K562 (cell line): ENCODE results near the gene ZCCHC24. TPM values are rescaled to one million over a fixed set of nuclear protein-coding genes. Genes with fewer than 3 reads are reported as not detected.

Experiments used
- CEBPG ChIP-seq, 3 experiments: fragments of 200-800 bp in 1 of 3; sonication (Bioruptor generic) in 1 of 3; sonication (generic) in 1 of 3; formaldehyde crosslinking in 1 of 3; IDR thresholded peaks in 2 of 3; conservative IDR thresholded peaks in 1 of 3; 2 replicates each; pipeline versions ENCODE4 v1.6.1 to v1.8.0; 2016 to 2022; ENCODE audit warnings: missing compliant biosample characterization in 2 of 3, missing genetic modification characterization in 2 of 3, mild to moderate bottlenecking in 1 of 3, missing genetic modification reagents in 1 of 3
- JUN ChIP-seq, 2 experiments: sonication (generic) in 1 of 2; formaldehyde crosslinking in 1 of 2; IDR thresholded peaks; 2 replicates each; pipeline versions ENCODE4 v1.6.1 to v1.8.0; 2012 to 2022; ENCODE audit warnings: borderline replicate concordance in 2 of 2, mild to moderate bottlenecking in 2 of 2, improper control_type of control experiment in 1 of 2, low read depth in 1 of 2, low read length in 1 of 2, missing genetic modification reagents in 1 of 2
- KDM1A ChIP-seq, 2 experiments: fragments of 450-650 bp; IDR thresholded peaks; 2 replicates each; pipeline ENCODE4 v1.6.1; 2016; ENCODE audit warnings: mild to moderate bottlenecking in 2 of 2
- MAZ ChIP-seq, 2 experiments: fragments of 450-650 bp in 1 of 2; sonication (generic) in 1 of 2; formaldehyde crosslinking; IDR thresholded peaks in 1 of 2; conservative IDR thresholded peaks in 1 of 2; 2 replicates each; pipeline versions ENCODE4 v1.4.0 to v1.5.0; 2020; ENCODE audit warnings: mild to moderate bottlenecking in 1 of 2, missing genetic modification reagents in 1 of 2
- MBD2 ChIP-seq: sonication (generic); IDR thresholded peaks from 2 replicates; pipeline ENCODE4 v1.6.1; 2016; ENCODE audit warnings: low read depth, borderline replicate concordance
- NR1H2 ChIP-seq: sonication (generic); formaldehyde crosslinking; IDR thresholded peaks from 2 replicates; pipeline ENCODE4 v1.4.0; 2020; ENCODE audit warnings: mild to moderate bottlenecking, missing genetic modification reagents
- NR2F6 ChIP-seq: fragments of 450-650 bp; formaldehyde crosslinking; IDR thresholded peaks from 2 replicates; pipeline ENCODE4 v1.4.0; 2020; ENCODE audit warnings: mild to moderate bottlenecking
- SLC30A9 ChIP-seq: fragments of 250-450 bp; sonication (Bioruptor Pico); IDR thresholded peaks from 2 replicates; pipeline ENCODE4 v1.8.0; 2022; ENCODE audit warnings: mild to moderate bottlenecking, moderate library complexity
- SMC3 ChIP-seq: conservative IDR thresholded peaks from 2 replicates; pipeline ENCODE4 v1.6.1; 2011; ENCODE audit warnings: low read depth, low read length, improper control_type of control experiment; ENCODE audit not compliant: insufficient read depth
- TEAD1 ChIP-seq, 2 experiments: fragments of 450-650 bp in 1 of 2; sonication (generic) in 1 of 2; formaldehyde crosslinking; IDR thresholded peaks; 2 replicates each; pipeline versions ENCODE4 v1.4.0 to v1.8.0; 2020 to 2022; ENCODE audit warnings: mild to moderate bottlenecking in 2 of 2, missing genetic modification reagents in 1 of 2
- TSC22D4 ChIP-seq: fragments of 450-650 bp; IDR thresholded peaks from 2 replicates; pipeline ENCODE4 v1.6.1; 2016; ENCODE audit warnings: missing genetic modification characterization, missing biosample characterization, control low read depth
- ZBTB1 ChIP-seq: sonication (generic); formaldehyde crosslinking; IDR thresholded peaks from 2 replicates; pipeline ENCODE4 v1.8.1; 2023; ENCODE audit warnings: missing genetic modification reagents, low read depth, mild to moderate bottlenecking, borderline replicate concordance
- ZBTB7A ChIP-seq: IDR thresholded peaks from 2 replicates; pipeline ENCODE4 v1.6.1; 2011; ENCODE audit warnings: low read depth, mild to moderate bottlenecking, low read length, moderate library complexity, borderline replicate concordance; ENCODE audit not compliant: control insufficient read depth
- ZNF507 ChIP-seq: conservative IDR thresholded peaks from 2 replicates; pipeline ENCODE4 v1.6.1; 2017; ENCODE audit warnings: missing genetic modification characterization, missing compliant biosample characterization
- ZNF76 ChIP-seq: fragments of 250-450 bp; sonication (Bioruptor Pico); IDR thresholded peaks from 2 replicates; pipeline ENCODE4 v1.4.0; 2020; ENCODE audit warnings: mild to moderate bottlenecking, moderate library complexity, borderline replicate concordance
- ZNF766 ChIP-seq: fragments of 200-800 bp; sonication (Bioruptor generic); conservative IDR thresholded peaks from 2 replicates; pipeline ENCODE4 v1.6.1; 2016; ENCODE audit warnings: missing genetic modification characterization, missing compliant biosample characterization
- polyA plus RNA-seq, 8 experiments: library from polyadenylated mRNA; depleted of rRNA in 4 of 8; stranded (reverse) in 5 of 8; unstranded in 3 of 8; fragments of >200 nt; fragmentation: Nextera tagmentation in 2 of 8; fragmentation: Illumina TruSeq in 1 of 8; extraction: Ambion mirVana in 2 of 8; extraction: Trizol in 1 of 8; gene quantifications; 2 replicates each; pipeline versions ENCODE4 v1.2.1 to v1.2.3, GENCODE V29; 2011 to 2014; ENCODE audit warnings: inconsistent platforms in 1 of 8, missing spikeins in 1 of 8
- total RNA-seq, 7 experiments: library from RNA; depleted of rRNA in 6 of 7; stranded (reverse); fragments of >200 nt in 6 of 7; fragmentation: Illumina TruSeq in 2 of 7; extraction: Trizol in 2 of 7; gene quantifications; 2 replicates each; pipeline versions ENCODE4 v1.2.1 to v1.2.3, GENCODE V29; 2011 to 2021; ENCODE audit warnings: low replicate concordance in 1 of 7
- TF ChIP-seq, protein P1 (sequence below): fragments of 250-450 bp; sonication (Bioruptor Pico); IDR thresholded peaks from 2 replicates; pipeline ENCODE4 v1.5.0; 2021
- TF ChIP-seq, protein P2 (sequence below): sonication (generic); formaldehyde crosslinking; IDR thresholded peaks from 2 replicates; pipeline ENCODE4 v1.8.0; 2022; ENCODE audit warnings: missing genetic modification reagents, mild to moderate bottlenecking, moderate library complexity, borderline replicate concordance
- TF ChIP-seq, protein P3 (sequence below), 2 experiments: fragments of 200-800 bp in 1 of 2; sonication (Bioruptor generic) in 1 of 2; sonication (generic) in 1 of 2; formaldehyde crosslinking in 1 of 2; IDR thresholded peaks in 1 of 2; conservative IDR thresholded peaks in 1 of 2; 2 replicates each; pipeline versions ENCODE4 v1.5.0 to v1.6.1; 2016 to 2020; ENCODE audit warnings: missing compliant biosample characterization in 1 of 2, missing genetic modification characterization in 1 of 2, missing genetic modification reagents in 1 of 2
- TF ChIP-seq, protein P4 (sequence below): fragments of 250-450 bp; sonication (Bioruptor Pico); IDR thresholded peaks from 2 replicates; pipeline ENCODE4 v1.8.0; 2022; ENCODE audit warnings: inconsistent platforms

The ZCCHC24 gene
- total and polyA plus RNA-seq, 9 of the 15 experiments (the other 6 are each of a cell fraction or from before 2014, with no cell fraction given), result 0.84 to 11.0 (median 4.6) TPM

DNA sequence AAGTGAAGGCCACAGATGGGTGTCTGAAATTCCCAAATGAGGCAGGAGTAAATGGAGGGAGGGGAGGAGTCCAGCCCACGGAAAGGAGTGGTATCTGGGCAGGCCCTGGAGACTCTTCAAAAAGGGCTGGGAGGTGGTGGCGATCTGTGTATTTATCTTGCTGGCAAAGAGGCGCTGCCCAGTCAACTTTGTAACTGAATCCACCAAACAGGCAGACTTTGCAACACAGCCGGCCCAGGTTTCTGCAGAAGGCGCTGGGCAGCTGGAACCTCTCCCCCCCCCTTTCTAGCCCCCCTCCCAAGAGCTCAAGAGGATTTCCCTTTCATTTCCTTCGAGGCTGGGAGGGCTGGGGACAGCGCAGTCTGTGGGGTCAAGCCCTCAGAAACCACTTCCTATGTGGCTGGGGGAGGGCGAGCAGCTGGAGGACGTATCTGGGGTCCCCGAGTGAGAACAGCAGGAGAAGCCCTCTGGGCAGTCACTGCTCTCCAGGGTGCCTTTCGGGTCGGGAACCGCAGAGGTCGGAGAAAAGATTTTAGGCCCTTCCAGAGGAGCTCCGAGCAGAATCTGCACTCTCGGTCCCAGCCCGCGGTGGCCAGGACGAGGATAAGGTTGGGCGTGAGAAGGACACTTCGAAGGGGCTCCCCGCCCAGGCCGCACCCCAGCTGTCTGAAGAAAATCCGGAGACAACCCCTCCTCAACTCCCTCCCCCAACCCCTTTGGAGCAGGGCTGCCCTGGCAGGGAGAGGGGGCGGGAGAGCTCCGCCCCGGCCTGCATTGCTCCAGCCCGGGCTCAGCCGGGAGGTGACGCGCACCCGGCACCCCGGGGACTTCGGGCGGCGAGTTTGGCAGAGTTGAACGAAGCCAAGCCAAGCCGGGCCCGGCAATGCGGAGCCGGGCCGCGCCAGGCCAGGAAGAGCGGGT is 965 bp downstream of the ZCCHC24 start (continued):
- peak; percentile 17 to 63; a peak in 2 of 4 replicates for TF ChIP-seq MAZ (CRISPR knock-in tag; conservative IDR thresholded peaks at IDR 0.05 in 1 of 2, IDR thresholded peaks at IDR 0.05 in 1 of 2)
- no peak for TF ChIP-seq NR1H2 (CRISPR knock-in tag)
- TF ChIP-seq NR2F6, result no peak
- no peak for TF ChIP-seq ZNF76 (CRISPR knock-in tag)
- TF ChIP-seq, protein P1, sequence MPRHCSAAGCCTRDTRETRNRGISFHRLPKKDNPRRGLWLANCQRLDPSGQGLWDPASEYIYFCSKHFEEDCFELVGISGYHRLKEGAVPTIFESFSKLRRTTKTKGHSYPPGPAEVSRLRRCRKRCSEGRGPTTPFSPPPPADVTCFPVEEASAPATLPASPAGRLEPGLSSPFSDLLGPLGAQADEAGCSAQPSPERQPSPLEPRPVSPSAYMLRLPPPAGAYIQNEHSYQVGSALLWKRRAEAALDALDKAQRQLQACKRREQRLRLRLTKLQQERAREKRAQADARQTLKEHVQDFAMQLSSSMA (CRISPR knock-in tag), result no peak
- TF ChIP-seq TEAD1 (CRISPR knock-in tag; IDR thresholded peaks at IDR 0.05), result no peak
- TF ChIP-seq JUN (IDR thresholded peaks at IDR 0.05; ENCODE audit: borderline replicate concordance, low read depth, low read length), result no peak
- no peak for TF ChIP-seq JUN (CRISPR knock-in tag; IDR thresholded peaks at IDR 0.05; ENCODE audit: borderline replicate concordance)
- 0 out of 2 replicates have a peak, but pooled peaks have one; percentile 8 for TF ChIP-seq CEBPG (CRISPR knock-in tag; IDR thresholded peaks at IDR 0.05)
- TF ChIP-seq CEBPG (tag; conservative IDR thresholded peaks at IDR 0.05 in 1 of 2, IDR thresholded peaks at IDR 0.05 in 1 of 2), result no peak
- TF ChIP-seq SLC30A9, result no peak
- no peak for TF ChIP-seq TSC22D4 (tag)
- peak in 1 of 2 experiments; percentile 43; a peak in 1 of 4 replicates for TF ChIP-seq KDM1A (IDR thresholded peaks at IDR 0.05)
- no peak for TF ChIP-seq ZNF766 (CRISPR knock-in tag)
- TF ChIP-seq ZBTB7A, result peak; percentile 74
- TF ChIP-seq SMC3, result no peak
- TF ChIP-seq, protein P2, sequence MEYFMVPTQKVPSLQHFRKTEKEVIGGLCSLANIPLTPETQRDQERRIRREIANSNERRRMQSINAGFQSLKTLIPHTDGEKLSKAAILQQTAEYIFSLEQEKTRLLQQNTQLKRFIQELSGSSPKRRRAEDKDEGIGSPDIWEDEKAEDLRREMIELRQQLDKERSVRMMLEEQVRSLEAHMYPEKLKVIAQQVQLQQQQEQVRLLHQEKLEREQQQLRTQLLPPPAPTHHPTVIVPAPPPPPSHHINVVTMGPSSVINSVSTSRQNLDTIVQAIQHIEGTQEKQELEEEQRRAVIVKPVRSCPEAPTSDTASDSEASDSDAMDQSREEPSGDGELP (CRISPR knock-in tag), result peak; percentile 64; the same call in 1 of the 2 replicates
- TF ChIP-seq, protein P3, sequence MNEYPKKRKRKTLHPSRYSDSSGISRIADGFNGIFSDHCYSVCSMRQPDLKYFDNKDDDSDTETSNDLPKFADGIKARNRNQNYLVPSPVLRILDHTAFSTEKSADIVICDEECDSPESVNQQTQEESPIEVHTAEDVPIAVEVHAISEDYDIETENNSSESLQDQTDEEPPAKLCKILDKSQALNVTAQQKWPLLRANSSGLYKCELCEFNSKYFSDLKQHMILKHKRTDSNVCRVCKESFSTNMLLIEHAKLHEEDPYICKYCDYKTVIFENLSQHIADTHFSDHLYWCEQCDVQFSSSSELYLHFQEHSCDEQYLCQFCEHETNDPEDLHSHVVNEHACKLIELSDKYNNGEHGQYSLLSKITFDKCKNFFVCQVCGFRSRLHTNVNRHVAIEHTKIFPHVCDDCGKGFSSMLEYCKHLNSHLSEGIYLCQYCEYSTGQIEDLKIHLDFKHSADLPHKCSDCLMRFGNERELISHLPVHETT (CRISPR knock-in tag; conservative IDR thresholded peaks at IDR 0.05 in 1 of 2, IDR thresholded peaks at IDR 0.05 in 1 of 2), result no peak; a peak in 1 of 4 replicates
- TF ChIP-seq ZNF507 (tag), result no peak
- TF ChIP-seq MBD2, result 0 out of 2 replicates have a peak, but pooled peaks have one; percentile 20
- TF ChIP-seq, protein P4, sequence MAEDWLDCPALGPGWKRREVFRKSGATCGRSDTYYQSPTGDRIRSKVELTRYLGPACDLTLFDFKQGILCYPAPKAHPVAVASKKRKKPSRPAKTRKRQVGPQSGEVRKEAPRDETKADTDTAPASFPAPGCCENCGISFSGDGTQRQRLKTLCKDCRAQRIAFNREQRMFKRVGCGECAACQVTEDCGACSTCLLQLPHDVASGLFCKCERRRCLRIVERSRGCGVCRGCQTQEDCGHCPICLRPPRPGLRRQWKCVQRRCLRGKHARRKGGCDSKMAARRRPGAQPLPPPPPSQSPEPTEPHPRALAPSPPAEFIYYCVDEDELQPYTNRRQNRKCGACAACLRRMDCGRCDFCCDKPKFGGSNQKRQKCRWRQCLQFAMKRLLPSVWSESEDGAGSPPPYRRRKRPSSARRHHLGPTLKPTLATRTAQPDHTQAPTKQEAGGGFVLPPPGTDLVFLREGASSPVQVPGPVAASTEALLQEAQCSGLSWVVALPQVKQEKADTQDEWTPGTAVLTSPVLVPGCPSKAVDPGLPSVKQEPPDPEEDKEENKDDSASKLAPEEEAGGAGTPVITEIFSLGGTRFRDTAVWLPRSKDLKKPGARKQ, result no peak
- peak; percentile 45; the same call in 1 of the 2 replicates for TF ChIP-seq ZBTB1 (CRISPR knock-in tag)
